Measurements from ENCODE around the gene NELFE. TPM values are rescaled to one million over a fixed set of nuclear protein-coding genes. Genes with fewer than 3 reads are reported as not detected.

NELFE gene
- total and polyA plus RNA-seq, 2 of the 13 experiments (the other 11 are each of a cell fraction or from before 2014, with no cell fraction given) = 51.3 to 69.8 TPM

DNA sequence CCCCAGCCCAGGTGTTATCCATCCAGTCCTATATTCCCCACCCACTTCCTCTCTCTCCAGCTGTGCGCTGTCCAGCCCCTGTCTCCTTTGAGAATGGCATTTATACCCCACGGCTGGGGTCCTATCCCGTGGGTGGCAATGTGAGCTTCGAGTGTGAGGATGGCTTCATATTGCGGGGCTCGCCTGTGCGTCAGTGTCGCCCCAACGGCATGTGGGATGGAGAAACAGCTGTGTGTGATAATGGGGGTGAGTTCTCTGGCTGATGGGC is 30.2 kb downstream of the NELFE start (continued):
- 0 out of 2 replicates have a peak, but pooled peaks have one; percentile 59 for TF ChIP-seq ZNF510 (CRISPR knock-in tag; IDR thresholded peaks at IDR 0.05; ENCODE audit: low read depth)
- TF ChIP-seq HNF4G (IDR thresholded peaks at IDR 0.05; ENCODE audit: borderline replicate concordance, low read depth, low read length) = no peak
- TF ChIP-seq HNF4G (CRISPR knock-in tag; IDR thresholded peaks at IDR 0.05; ENCODE audit: borderline replicate concordance, low read depth) = no peak
- no peak for TF ChIP-seq ZNF816 (CRISPR knock-in tag; IDR thresholded peaks at IDR 0.05; ENCODE audit: borderline replicate concordance)
- TF ChIP-seq PTBP1 (IDR thresholded peaks at IDR 0.05; ENCODE audit: low read depth, low read length, poor library complexity, severe bottlenecking) = no peak
- TF ChIP-seq RBM39 (IDR thresholded peaks at IDR 0.05; ENCODE audit: low read depth, low read length, poor library complexity, severe bottlenecking) = no peak
- TF ChIP-seq ZNF33A (CRISPR knock-in tag; IDR thresholded peaks at IDR 0.05; ENCODE audit: borderline replicate concordance) = no peak
- no peak for TF ChIP-seq ZNF788 (CRISPR knock-in tag; IDR thresholded peaks at IDR 0.05; ENCODE audit: borderline replicate concordance)
- TF ChIP-seq, protein P1, sequence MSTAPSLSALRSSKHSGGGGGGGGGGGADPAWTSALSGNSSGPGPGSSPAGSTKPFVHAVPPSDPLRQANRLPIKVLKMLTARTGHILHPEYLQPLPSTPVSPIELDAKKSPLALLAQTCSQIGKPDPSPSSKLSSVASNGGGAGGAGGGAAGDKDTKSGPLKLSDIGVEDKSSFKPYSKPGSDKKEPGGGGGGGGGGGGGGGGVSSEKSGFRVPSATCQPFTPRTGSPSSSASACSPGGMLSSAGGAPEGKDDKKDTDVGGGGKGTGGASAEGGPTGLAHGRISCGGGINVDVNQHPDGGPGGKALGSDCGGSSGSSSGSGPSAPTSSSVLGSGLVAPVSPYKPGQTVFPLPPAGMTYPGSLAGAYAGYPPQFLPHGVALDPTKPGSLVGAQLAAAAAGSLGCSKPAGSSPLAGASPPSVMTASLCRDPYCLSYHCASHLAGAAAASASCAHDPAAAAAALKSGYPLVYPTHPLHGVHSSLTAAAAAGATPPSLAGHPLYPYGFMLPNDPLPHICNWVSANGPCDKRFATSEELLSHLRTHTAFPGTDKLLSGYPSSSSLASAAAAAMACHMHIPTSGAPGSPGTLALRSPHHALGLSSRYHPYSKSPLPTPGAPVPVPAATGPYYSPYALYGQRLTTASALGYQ (CRISPR knock-in tag; IDR thresholded peaks at IDR 0.05) = no peak
- TF ChIP-seq, protein P2, sequence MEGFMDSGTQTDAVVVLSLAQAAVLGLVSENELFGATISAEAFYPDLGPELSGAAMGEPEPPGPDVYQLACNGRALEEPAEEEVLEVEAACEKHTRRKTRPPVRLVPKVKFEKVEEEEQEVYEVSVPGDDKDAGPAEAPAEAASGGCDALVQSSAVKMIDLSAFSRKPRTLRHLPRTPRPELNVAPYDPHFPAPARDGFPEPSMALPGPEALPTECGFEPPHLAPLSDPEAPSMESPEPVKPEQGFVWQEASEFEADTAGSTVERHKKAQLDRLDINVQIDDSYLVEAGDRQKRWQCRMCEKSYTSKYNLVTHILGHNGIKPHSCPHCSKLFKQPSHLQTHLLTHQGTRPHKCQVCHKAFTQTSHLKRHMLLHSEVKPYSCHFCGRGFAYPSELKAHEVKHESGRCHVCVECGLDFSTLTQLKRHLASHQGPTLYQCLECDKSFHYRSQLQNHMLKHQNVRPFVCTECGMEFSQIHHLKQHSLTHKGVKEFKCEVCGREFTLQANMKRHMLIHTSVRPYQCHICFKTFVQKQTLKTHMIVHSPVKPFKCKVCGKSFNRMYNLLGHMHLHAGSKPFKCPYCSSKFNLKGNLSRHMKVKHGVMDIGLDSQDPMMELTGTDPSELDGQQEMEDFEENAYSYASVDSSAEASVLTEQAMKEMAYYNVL (CRISPR knock-in tag; IDR thresholded peaks at IDR 0.05; ENCODE audit: borderline replicate concordance) = no peak
- no peak for TF ChIP-seq ZNF530 (CRISPR knock-in tag; IDR thresholded peaks at IDR 0.05; ENCODE audit: low read depth)
- TF ChIP-seq, protein P3, sequence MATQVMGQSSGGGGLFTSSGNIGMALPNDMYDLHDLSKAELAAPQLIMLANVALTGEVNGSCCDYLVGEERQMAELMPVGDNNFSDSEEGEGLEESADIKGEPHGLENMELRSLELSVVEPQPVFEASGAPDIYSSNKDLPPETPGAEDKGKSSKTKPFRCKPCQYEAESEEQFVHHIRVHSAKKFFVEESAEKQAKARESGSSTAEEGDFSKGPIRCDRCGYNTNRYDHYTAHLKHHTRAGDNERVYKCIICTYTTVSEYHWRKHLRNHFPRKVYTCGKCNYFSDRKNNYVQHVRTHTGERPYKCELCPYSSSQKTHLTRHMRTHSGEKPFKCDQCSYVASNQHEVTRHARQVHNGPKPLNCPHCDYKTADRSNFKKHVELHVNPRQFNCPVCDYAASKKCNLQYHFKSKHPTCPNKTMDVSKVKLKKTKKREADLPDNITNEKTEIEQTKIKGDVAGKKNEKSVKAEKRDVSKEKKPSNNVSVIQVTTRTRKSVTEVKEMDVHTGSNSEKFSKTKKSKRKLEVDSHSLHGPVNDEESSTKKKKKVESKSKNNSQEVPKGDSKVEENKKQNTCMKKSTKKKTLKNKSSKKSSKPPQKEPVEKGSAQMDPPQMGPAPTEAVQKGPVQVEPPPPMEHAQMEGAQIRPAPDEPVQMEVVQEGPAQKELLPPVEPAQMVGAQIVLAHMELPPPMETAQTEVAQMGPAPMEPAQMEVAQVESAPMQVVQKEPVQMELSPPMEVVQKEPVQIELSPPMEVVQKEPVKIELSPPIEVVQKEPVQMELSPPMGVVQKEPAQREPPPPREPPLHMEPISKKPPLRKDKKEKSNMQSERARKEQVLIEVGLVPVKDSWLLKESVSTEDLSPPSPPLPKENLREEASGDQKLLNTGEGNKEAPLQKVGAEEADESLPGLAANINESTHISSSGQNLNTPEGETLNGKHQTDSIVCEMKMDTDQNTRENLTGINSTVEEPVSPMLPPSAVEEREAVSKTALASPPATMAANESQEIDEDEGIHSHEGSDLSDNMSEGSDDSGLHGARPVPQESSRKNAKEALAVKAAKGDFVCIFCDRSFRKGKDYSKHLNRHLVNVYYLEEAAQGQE (IDR thresholded peaks at IDR 0.05; ENCODE audit: borderline replicate concordance in 1 of 2, low read depth in 1 of 2, low read length in 2 of 2) = peak in 1 of 2 experiments; percentile 76; a peak in 3 of 4 replicates
- TF ChIP-seq HOXA7 (CRISPR knock-in tag; IDR thresholded peaks at IDR 0.05) = no peak
- TF ChIP-seq, protein P4, sequence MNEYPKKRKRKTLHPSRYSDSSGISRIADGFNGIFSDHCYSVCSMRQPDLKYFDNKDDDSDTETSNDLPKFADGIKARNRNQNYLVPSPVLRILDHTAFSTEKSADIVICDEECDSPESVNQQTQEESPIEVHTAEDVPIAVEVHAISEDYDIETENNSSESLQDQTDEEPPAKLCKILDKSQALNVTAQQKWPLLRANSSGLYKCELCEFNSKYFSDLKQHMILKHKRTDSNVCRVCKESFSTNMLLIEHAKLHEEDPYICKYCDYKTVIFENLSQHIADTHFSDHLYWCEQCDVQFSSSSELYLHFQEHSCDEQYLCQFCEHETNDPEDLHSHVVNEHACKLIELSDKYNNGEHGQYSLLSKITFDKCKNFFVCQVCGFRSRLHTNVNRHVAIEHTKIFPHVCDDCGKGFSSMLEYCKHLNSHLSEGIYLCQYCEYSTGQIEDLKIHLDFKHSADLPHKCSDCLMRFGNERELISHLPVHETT (CRISPR knock-in tag; conservative IDR thresholded peaks at IDR 0.05) = no peak
- 0 out of 2 replicates have a peak, but pooled peaks have one; percentile 8 for TF ChIP-seq ZNF775 (CRISPR knock-in tag; IDR thresholded peaks at IDR 0.05; ENCODE audit: borderline replicate concordance)
- no peak for TF ChIP-seq WIZ (CRISPR knock-in tag; IDR thresholded peaks at IDR 0.05)
- 0 out of 2 replicates have a peak, but pooled peaks have one; percentile 15 for TF ChIP-seq ZNF543 (CRISPR knock-in tag; IDR thresholded peaks at IDR 0.05)
- no peak for TF ChIP-seq SUZ12 (IDR thresholded peaks at IDR 0.05; ENCODE audit: low read depth, low read length)
- 0 out of 2 replicates have a peak, but pooled peaks have one; percentile 0 for TF ChIP-seq MEIS1 (CRISPR knock-in tag; IDR thresholded peaks at IDR 0.05; ENCODE audit: borderline replicate concordance)
- no peak for TF ChIP-seq ZNF30 (CRISPR knock-in tag; IDR thresholded peaks at IDR 0.05)
